CD14-positive monocyte (primary cell): ENCODE data around the gene SOAT2. TPM values are rescaled to one million over a fixed set of nuclear protein-coding genes. Genes with fewer than 3 reads are reported as not detected.

Experiments used
- DNase-seq, 3 donors: peaks; one replicate each; pipeline ENCODE4 v3.0.0-alpha.2; 2011 to 2022
- H2AFZ ChIP-seq: 2 replicates; pipeline ENCODE4 v1.6.0; 2012; ENCODE audit warnings: mild to moderate bottlenecking, low read depth, low read length, inconsistent platforms; ENCODE audit not compliant: insufficient read depth, poor library complexity, severe bottlenecking
- H3K27ac ChIP-seq, 2 donors: 1 replicate in 1 of 2; 2 replicates in 1 of 2; pipeline ENCODE4 v1.5.1; 2012 to 2013; ENCODE audit warnings: low read length in 2 of 2, control low read depth in 1 of 2, inconsistent platforms in 1 of 2, low read depth in 1 of 2, mild to moderate bottlenecking in 1 of 2
- H3K27me3 ChIP-seq, 2 donors: one replicate each; pipeline versions ENCODE4 v1.6.0 to v1.6.1; 2011 to 2013; ENCODE audit warnings: low read length in 2 of 2; ENCODE audit not compliant: control insufficient read depth in 2 of 2, insufficient read depth in 2 of 2
- H3K36me3 ChIP-seq, 2 donors: replicated peaks in 1 of 2; 1 replicate in 1 of 2; 2 replicates in 1 of 2; pipeline versions ENCODE4 v1.5.1 to v1.6.1; 2012 to 2013; ENCODE audit warnings: low read length in 2 of 2, control low read depth in 1 of 2, inconsistent platforms in 1 of 2, mild to moderate bottlenecking in 1 of 2; ENCODE audit not compliant: insufficient read depth in 2 of 2, control insufficient read depth in 1 of 2
- H3K4me1 ChIP-seq, 2 donors: 1 replicate in 1 of 2; 2 replicates in 1 of 2; pipeline versions ENCODE4 v1.5.1 to v1.6.1; 2012 to 2013; ENCODE audit warnings: low read length in 2 of 2, control low read depth in 1 of 2, inconsistent platforms in 1 of 2, mild to moderate bottlenecking in 1 of 2, moderate library complexity in 1 of 2; ENCODE audit not compliant: insufficient read depth in 2 of 2, control insufficient read depth in 1 of 2
- H3K4me2 ChIP-seq: replicated peaks from 2 replicates; pipeline ENCODE3; 2012; ENCODE audit warnings: low read length, moderate library complexity, mild to moderate bottlenecking; ENCODE audit not compliant: poor library complexity, severe bottlenecking; ENCODE audit errors: extremely low read depth
- H3K4me3 ChIP-seq, 3 experiments: fragments of 200-600 bp in 1 of 3; sonication (generic) in 1 of 3; replicated peaks in 1 of 3; 1 replicate in 2 of 3; 2 replicates in 1 of 3; pipeline ENCODE4 v1.5.1; 2011 to 2013; ENCODE audit warnings: low read length in 3 of 3, mild to moderate bottlenecking in 3 of 3, control low read depth in 2 of 3, low read depth in 2 of 3, inconsistent platforms in 1 of 3, moderate library complexity in 1 of 3
- H3K79me2 ChIP-seq: 2 replicates; pipeline ENCODE4 v1.6.0; 2012; ENCODE audit warnings: mild to moderate bottlenecking, control low read depth, inconsistent platforms, low read length, moderate library complexity; ENCODE audit not compliant: insufficient read depth
- H3K9ac ChIP-seq: 2 replicates; pipeline ENCODE4 v1.6.0; 2017; ENCODE audit warnings: low read length, mild to moderate bottlenecking; ENCODE audit not compliant: insufficient read depth, poor library complexity, severe bottlenecking
- H3K9me3 ChIP-seq, 2 donors: replicated peaks in 1 of 2; 1 replicate in 1 of 2; 2 replicates in 1 of 2; pipeline versions ENCODE4 v1.5.1 to v1.6.1; 2012 to 2013; ENCODE audit warnings: low read length in 2 of 2, control low read depth in 1 of 2; ENCODE audit not compliant: control insufficient read depth in 1 of 2, insufficient read depth in 1 of 2
- H4K20me1 ChIP-seq: 2 replicates; pipeline ENCODE4 v1.6.0; 2012; ENCODE audit warnings: mild to moderate bottlenecking, low read length, control low read depth, moderate library complexity; ENCODE audit not compliant: insufficient read depth
- H3K27ac Mint-ChIP-seq, 7 donors: one replicate each; pipeline ENCODE4 v1.8.0; 2020; ENCODE audit warnings: mild to moderate bottlenecking in 7 of 7, mixed read lengths in 7 of 7, moderate library complexity in 6 of 7, inconsistent platforms in 2 of 7
- H3K27me3 Mint-ChIP-seq, 3 donors: one replicate each; pipeline ENCODE4 v1.8.0; 2021 to 2022; ENCODE audit warnings: low read depth in 3 of 3, mild to moderate bottlenecking in 3 of 3, mixed read lengths in 3 of 3, moderate library complexity in 3 of 3, inconsistent platforms in 1 of 3
- H3K36me3 Mint-ChIP-seq, 2 donors: one replicate each; pipeline ENCODE4 v1.8.0; 2020; ENCODE audit warnings: mixed read lengths in 2 of 2, inconsistent platforms in 1 of 2, mild to moderate bottlenecking in 1 of 2
- H3K4me1 Mint-ChIP-seq: one replicate; pipeline ENCODE4 v1.8.0; 2020; ENCODE audit warnings: mild to moderate bottlenecking, mixed read lengths
- H3K4me3 Mint-ChIP-seq, 2 donors: one replicate each; pipeline ENCODE4 v1.8.0; 2020; ENCODE audit warnings: mild to moderate bottlenecking in 2 of 2, mixed read lengths in 2 of 2, moderate library complexity in 1 of 2
- H3K9me3 Mint-ChIP-seq, 7 donors: one replicate each; pipeline ENCODE4 v1.8.0; 2020 to 2022; ENCODE audit warnings: mixed read lengths in 7 of 7, mild to moderate bottlenecking in 6 of 7, moderate library complexity in 6 of 7, inconsistent platforms in 2 of 7
- CTCF ChIP-seq: fragments of 200-600 bp; IDR thresholded peaks from one replicate; pipeline ENCODE4 v1.8.0; 2022; ENCODE audit warnings: antibody characterized with exemption, mild to moderate bottlenecking
- WGBS: methylation state at CpG from one replicate; pipeline ENCODE4 v1.1.5; 2013; ENCODE audit warnings: missing lambda C conversion rate; ENCODE audit not compliant: insufficient coverage; 5-methylcytosine and 5-hydroxymethylcytosine counted together
- intact Hi-C, 2 donors: fragments of 100-400 bp; cut with micrococcal nuclease; formaldehyde crosslinking; loops; one replicate each; pipeline versions ENCODE4 v1.15.0 to v1.15.1; 2023
- polyA plus RNA-seq, 3 donors: library from polyadenylated mRNA; depleted of rRNA in 1 of 3; unstranded in 2 of 3; stranded (reverse) in 1 of 3; fragments of 300-500 nt in 2 of 3; fragments of >200 nt in 1 of 3; fragmentation: Illumina TruSeq in 2 of 3; gene quantifications; 1 replicate in 2 of 3; 2 replicates in 1 of 3; pipeline ENCODE4 v1.2.3, GENCODE V29; 2012 to 2021
- small RNA-seq: library from RNA; depleted of rRNA; stranded (forward); fragments of <200 nt; gene quantifications from one replicate; pipeline ENCODE3, GENCODE V24; 2012; ENCODE audit warnings: low read depth; ENCODE audit not compliant: insufficient read length

SOAT2 gene
- polyA plus RNA-seq, 3 donors: not detected

DNA sequence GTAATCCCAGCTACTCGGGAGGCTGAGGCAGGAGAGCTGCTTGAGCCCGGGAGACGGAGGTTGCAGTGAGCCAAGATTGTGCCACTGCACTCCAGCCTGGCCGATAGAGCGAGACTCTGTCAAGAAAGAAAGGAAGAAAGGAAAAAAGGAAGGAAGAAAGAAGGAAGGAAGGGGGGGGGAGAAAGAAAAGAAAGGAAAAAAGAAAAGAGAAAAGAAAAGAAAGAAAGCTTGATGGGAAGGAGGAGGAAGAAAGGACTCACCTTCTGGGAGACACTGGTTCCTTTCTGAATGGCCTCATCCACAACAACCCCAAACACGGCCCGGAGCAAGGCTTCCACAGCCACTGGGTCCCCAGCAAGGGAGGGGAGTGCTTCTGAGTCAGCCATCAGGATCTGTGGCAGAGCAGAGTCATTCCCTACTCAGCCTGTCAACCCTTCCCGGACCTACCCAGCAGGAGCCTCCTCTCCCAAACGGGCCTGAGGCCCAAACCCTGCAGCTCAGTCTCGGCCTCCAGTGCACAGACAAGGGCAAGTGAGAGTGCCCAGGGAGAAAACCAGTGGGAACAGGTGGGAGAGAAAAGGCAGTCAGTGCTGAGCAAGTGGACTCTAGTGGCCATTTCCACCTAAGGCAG lies 69.9 kb downstream of the SOAT2 start:
- 97% methylated on average over 6 of the region's 10 CpGs for WGBS
- H3K79me2 ChIP-seq: no peaks in the 10 kb centered on the region
- no peaks in the 10 kb centered on the region for H3K27me3 ChIP-seq
- H2AFZ ChIP-seq: no peak overlapping the region
- Mint-ChIP-seq H3K27ac (no peak overlapping the region), H3K27me3 (peaks cover 0 to 1% (median 0%) of the 10 kb centered on the region in 3 donors), H3K36me3 (peaks cover 31 to 33% of the 10 kb centered on the region in 2 donors), H3K9me3 (no peaks in the 10 kb centered on the region), H3K4me1 (peaks cover 4% of the 10 kb centered on the region), H3K4me3 (no peak overlapping the region)
- no peak for TF ChIP-seq CTCF
- no peak for DNase-seq
- H3K4me1 ChIP-seq: no peaks in the 10 kb centered on the region
- H3K9me3 ChIP-seq: no peaks in the 10 kb centered on the region
- no peak overlapping the region for H3K27ac ChIP-seq
- H3K36me3 ChIP-seq: peaks cover 6 to 31% of the 10 kb centered on the region in 2 donors
- no peak overlapping the region for H3K4me3 ChIP-seq
- no peaks in the 10 kb centered on the region for H4K20me1 ChIP-seq
- intact Hi-C loops: no loop called here
- no peak overlapping the region for H3K9ac ChIP-seq
- H3K4me2 ChIP-seq: no peak overlapping the region

Small RNA genes within 50 kb of the gene (small RNA-seq; reads per million reads assigned to genes)
- gene HIGD1AP1: not detected
- gene MIR6757: not detected
- not detected for gene RNU6-333P

Other genes starting within 250 kb of the SOAT2 start
- under 1 TPM in 2 of 3 donors, not detected in 1; 0.16 to 0.39 TPM for gene KRT8, start 198.4 kb upstream of the SOAT2 start, polyA plus RNA-seq
- under 1 TPM; 0.16 to 0.28 (median 0.25) TPM for gene KRT18, start 154.4 kb upstream of the SOAT2 start, polyA plus RNA-seq
- gene EIF4B, start 97.0 kb upstream of the SOAT2 start, polyA plus RNA-seq: 100 to 1,000 TPM in 1 of 3 donors, 10 to 100 TPM in 2; 41.2 to 185 (median 58.6) TPM
- gene TNS2, start 53.4 kb upstream of the SOAT2 start, polyA plus RNA-seq: under 1 TPM; 0.05 to 0.43 (median 0.36) TPM
- gene SPRYD3, start 24.1 kb upstream of the SOAT2 start, polyA plus RNA-seq: 10 to 100 TPM; 17.8 to 26.9 (median 21.8) TPM
- under 1 TPM in 1 of 3 donors, not detected in 2; 0.20 TPM for gene IGFBP6, start 5.8 kb upstream of the SOAT2 start, polyA plus RNA-seq
- gene ZNF740, start 77.2 kb downstream of the SOAT2 start, polyA plus RNA-seq: 10 to 100 TPM in 1 of 3 donors, 1 to 10 TPM in 1, under 1 TPM in 1; 0.74 to 15.4 (median 1.3) TPM
- 100 to 1,000 TPM in 1 of 3 donors, 1 to 10 TPM in 2; 1.3 to 145 (median 1.4) TPM for gene CSAD, start 77.4 kb downstream of the SOAT2 start, polyA plus RNA-seq
- 10 to 100 TPM; 24.1 to 33.1 (median 28.4) TPM for gene ITGB7, start 103.8 kb downstream of the SOAT2 start, polyA plus RNA-seq
- 10 to 100 TPM in 1 of 3 donors, 1 to 10 TPM in 2; 1.8 to 14.6 (median 2.3) TPM for gene RARG, start 128.7 kb downstream of the SOAT2 start, polyA plus RNA-seq
- under 1 TPM in 1 of 3 donors, not detected in 2; 0.79 TPM for gene ESPL1, start 164.8 kb downstream of the SOAT2 start, polyA plus RNA-seq
- 1,000 to 10,000 TPM; 1,474 to 2,196 (median 1,751) TPM for gene PFDN5, start 192.1 kb downstream of the SOAT2 start, polyA plus RNA-seq
- 10 to 100 TPM; 49.3 to 64.3 (median 55.7) TPM for gene MYG1, start 196.2 kb downstream of the SOAT2 start, polyA plus RNA-seq
- 10 to 100 TPM; 25.6 to 62.6 (median 27.2) TPM for gene AAAS, start 218.1 kb downstream of the SOAT2 start, polyA plus RNA-seq
- under 1 TPM in 1 of 3 donors, not detected in 2; 0.04 TPM for gene SP7, start 232.9 kb downstream of the SOAT2 start, polyA plus RNA-seq